ENCODE results near the gene KRT31.

DNA sequence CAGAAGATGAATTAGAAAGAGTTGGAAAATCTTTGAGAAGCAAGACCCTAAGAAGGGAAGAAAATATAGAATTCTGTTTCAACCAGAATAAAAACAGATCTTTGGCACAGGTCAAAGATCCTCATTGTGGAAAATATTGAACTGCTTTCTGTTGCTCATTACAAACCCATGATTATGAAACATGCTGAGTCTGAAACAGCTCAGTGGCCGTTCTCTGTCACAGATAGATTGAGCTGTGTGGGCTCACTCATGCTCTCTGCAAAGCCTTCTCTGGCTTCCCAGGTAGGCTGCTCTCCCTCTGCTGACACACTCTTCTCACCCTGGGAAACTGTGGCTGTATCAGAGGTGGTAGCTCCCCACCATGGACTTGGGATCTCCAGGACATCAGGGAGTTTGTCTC lies 46.8 kb upstream of the KRT31 start:
- TF ChIP-seq, protein P1, sequence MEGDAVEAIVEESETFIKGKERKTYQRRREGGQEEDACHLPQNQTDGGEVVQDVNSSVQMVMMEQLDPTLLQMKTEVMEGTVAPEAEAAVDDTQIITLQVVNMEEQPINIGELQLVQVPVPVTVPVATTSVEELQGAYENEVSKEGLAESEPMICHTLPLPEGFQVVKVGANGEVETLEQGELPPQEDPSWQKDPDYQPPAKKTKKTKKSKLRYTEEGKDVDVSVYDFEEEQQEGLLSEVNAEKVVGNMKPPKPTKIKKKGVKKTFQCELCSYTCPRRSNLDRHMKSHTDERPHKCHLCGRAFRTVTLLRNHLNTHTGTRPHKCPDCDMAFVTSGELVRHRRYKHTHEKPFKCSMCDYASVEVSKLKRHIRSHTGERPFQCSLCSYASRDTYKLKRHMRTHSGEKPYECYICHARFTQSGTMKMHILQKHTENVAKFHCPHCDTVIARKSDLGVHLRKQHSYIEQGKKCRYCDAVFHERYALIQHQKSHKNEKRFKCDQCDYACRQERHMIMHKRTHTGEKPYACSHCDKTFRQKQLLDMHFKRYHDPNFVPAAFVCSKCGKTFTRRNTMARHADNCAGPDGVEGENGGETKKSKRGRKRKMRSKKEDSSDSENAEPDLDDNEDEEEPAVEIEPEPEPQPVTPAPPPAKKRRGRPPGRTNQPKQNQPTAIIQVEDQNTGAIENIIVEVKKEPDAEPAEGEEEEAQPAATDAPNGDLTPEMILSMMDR (IDR thresholded peaks at IDR 0.05; ENCODE audit: low read length), result no peak
- no peak for TF ChIP-seq EZH2 (IDR thresholded peaks at IDR 0.05; ENCODE audit: borderline replicate concordance, low read length)
